Measurements from ENCODE around the gene AP5Z1.

DNA sequence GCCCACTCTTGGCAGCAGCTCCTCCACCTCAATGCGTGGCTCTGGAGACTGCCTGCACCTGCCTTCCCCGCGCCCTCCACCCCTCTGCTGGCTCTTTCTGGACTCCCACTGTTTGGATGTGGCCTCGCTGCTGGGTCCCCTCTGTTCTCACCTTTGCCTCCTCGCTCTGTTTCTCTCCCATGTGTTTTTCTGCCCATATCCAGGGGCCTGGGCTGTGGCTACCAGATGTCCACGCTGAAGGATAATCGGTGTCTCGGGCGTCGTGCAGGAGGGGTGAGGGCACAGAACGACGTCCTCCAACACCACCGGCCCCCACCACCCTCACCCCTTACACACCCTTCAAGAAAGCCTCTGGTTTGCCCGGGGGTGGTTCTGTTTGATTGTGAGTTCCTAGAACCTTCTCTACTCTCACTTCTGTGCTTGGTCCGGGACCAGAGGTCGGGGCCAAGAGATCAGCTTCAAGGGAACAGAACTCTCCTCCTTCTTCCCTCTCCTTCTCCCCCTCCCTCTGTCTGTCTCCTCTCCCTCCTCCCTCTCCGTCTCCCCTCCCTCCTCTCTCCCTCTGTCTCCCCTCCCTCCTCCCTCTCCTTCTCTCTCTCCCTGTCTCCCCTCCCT, 31.7 kb downstream of the AP5Z1 start:
- TF ChIP-seq, protein P1, sequence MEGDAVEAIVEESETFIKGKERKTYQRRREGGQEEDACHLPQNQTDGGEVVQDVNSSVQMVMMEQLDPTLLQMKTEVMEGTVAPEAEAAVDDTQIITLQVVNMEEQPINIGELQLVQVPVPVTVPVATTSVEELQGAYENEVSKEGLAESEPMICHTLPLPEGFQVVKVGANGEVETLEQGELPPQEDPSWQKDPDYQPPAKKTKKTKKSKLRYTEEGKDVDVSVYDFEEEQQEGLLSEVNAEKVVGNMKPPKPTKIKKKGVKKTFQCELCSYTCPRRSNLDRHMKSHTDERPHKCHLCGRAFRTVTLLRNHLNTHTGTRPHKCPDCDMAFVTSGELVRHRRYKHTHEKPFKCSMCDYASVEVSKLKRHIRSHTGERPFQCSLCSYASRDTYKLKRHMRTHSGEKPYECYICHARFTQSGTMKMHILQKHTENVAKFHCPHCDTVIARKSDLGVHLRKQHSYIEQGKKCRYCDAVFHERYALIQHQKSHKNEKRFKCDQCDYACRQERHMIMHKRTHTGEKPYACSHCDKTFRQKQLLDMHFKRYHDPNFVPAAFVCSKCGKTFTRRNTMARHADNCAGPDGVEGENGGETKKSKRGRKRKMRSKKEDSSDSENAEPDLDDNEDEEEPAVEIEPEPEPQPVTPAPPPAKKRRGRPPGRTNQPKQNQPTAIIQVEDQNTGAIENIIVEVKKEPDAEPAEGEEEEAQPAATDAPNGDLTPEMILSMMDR (IDR thresholded peaks at IDR 0.05), result no peak
- TF ChIP-seq POLR2A (IDR thresholded peaks at IDR 0.05) (no peak), POLR2AphosphoS5 (IDR thresholded peaks at IDR 0.05) (no peak)

Measured in gastroesophageal sphincter (tissue), 3 donors.